ENCODE data around the gene IFIT5.
"Not testable (repeated sequence)": the region's sequence is repeated elsewhere in the genome, so short reads cannot be mapped to it uniquely, and the experiment has no call there.

DNA sequence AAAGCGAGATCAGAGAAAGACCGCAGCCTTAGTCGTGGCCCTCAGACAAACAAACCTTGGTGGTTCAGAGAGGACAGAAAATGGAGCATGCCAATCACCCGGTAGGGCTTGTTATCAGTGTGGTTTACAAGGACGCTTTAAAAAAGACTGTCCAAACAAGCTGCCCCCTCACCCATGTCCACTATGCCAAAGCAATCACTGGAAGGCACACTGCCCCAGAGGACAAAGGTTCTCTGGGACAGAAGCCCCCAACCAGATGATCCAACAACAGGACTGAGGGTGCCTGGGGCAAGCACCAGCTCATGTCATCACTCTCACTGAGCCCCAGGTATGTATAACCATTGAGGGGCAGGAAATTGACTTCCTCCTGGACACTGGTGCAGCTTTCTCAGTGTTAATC lies 5.1 kb upstream of the IFIT5 start:
- not testable (repeated sequence) for TF ChIP-seq EZH2 (IDR thresholded peaks at IDR 0.05; ENCODE audit: insufficient read depth, poor library complexity, severe bottlenecking); EZH2phosphoT487 (IDR thresholded peaks at IDR 0.05; ENCODE audit: insufficient read depth, low read depth)

Data from GM23248 (cell line).